ENCODE measurements around the gene CCNI. TPM values are rescaled to one million over a fixed set of nuclear protein-coding genes. Genes with fewer than 3 reads are reported as not detected.
"Not testable (repeated sequence)": the region's sequence is repeated elsewhere in the genome, so short reads cannot be mapped to it uniquely, and the experiment has no call there.

CCNI gene
- total RNA-seq, 1 donor from 2014 or later, result 67.1 TPM

DNA sequence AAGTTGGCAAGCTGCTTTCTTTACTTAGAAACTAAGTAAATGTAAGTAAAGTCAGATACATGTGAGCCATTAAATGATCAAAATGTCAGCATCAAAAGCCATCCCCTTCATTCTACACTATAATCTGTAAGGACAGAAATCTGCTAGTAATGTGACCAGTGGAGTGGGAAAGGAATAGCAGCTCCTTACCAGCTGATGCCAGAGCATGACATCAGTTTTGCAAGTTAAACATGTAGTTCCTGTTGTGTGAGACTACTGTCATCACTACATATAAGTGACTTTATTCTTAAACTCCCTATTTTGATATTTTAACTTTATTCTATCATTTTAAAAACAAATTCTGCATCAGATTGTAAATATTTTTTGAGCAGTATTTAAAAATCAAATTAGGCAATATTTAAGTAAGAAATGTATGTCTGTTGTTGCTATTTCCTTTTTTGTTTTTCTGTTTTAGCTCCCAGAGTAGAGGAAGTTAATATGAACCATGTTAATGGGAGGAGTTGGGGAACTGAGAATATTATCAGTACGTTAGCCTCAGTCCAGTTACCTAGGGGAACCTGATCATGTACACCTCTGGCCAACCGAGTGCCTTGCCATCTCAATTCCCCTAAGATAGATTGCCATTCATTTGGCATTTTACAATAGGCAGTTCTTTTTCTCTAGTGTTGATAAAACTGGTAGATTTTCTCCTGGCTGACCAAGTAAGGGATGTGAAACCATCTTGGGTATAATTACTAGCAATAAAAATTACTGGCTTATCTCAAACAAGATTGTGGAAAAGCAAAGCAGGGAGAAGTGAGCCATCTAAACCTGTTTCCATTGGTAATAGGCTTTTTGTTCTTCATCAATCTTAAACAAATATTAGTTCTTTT, 34.7 kb downstream of the CCNI start:
- no peak for DNase-seq (ENCODE audit: low read depth in 2 of 2)

DNA sequence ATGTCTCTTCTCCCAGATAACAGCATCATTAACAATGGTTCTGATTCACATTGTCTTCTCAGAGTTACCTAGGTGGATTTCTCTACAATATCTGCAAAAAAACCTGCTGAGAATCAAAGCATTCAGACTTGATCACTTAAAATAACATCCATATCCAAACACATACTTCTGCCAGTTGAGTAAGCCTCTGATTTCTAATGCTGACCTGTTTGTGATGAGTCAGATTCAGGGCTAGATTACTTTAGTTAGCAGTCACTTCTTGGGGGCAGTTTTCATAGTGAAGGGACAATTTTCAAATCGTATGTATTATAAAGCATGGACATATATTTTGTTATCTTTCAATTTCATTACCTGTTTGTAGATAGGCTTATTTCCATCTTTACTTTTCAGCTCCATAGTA, 35.5 kb downstream of the CCNI start:
- DNase-seq (ENCODE audit: low read depth in 2 of 2), result peak in 1 of 2 donors; percentile 48

- no peak for DNase-seq (ENCODE audit: low read depth in 2 of 2)
These were observed 36.0 kb downstream of the CCNI start for GRCh38 chr4:77039796-77040195.

DNA sequence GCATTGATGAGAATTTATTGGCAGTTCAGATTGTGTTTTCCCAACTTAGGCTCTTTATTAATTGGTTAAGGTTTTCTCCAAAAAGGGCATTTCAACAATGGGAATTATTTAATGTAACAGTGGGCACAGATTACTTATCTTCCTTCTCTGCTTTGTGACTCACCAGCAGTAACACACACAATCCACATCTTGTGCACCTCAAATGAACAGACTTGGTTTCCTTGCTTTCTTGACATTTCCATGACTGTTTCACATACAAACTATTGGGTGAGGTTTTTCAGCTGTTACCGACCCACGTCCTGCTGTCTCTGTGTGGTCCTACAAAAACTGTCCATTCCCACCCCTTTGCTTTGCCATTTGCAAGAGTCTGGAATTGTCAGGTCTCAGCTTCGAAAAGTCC, 38.1 kb downstream of the CCNI start:
- DNase-seq (ENCODE audit: low read depth in 2 of 2), result no peak

DNA sequence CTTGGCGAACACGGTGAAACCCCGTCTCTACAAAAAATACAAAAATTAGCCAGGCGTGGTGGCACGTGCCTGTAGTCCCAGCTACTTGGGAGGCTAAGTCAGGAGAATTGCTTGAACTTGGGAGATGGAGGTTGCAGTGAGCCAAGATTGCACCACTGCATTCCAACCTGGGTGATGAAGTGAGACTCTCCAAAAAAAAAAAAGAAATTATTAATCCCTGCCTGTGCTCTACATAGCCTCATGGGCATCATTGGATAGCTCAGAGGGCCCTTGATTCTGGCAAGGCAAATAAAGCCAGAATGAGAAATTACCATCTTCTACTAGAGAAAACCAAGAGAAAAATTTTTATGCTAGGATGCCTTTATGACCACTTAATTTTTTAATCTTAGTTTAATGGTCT, 38.6 kb downstream of the CCNI start:
- not testable (repeated sequence) for DNase-seq (ENCODE audit: low read depth in 2 of 2)

DNA sequence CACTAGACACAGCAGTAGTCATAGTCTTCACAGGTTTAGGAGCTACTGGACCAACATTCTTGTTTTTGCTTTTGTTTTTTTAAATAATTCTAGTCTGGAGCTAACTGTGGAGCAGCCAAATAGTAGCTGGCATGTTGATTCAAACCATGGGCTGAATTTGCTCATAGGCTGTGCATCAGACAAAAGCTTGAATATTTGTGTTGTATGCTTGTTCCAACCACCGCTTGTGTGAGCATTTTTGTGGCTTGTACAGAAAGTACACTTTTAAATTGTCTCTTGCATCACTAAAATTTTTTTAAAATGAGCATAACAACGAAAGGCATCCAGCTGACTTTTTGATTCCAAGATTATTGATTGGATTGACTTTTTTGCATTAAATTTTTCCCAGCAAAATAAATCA, 39.6 kb downstream of the CCNI start:
- no peak for DNase-seq (ENCODE audit: low read depth in 2 of 2)

- no peak for DNase-seq (ENCODE audit: low read depth in 2 of 2)
These were observed 40.6 kb downstream of the CCNI start for GRCh38 chr4:77035153-77035552.

DNA sequence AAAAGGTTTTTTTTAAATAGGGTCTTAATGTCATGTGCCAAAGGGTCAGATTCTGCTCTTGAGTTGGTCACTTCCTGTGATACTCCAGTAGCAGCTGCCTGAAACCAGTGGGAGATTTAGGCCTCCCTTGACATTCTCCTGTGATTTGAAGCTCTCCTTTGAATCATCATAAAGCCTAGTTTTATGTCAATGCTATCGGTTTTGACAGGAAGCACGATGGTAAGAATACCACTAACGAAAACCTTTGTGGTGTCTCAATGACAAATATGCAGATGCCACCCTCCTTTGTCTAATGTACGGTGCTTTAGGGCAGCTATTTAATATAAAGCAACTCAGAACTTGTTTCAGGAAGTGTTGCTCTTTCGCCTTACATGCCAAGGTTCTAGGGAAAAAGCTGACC, 44.2 kb downstream of the CCNI start:
- DNase-seq (ENCODE audit: low read depth in 2 of 2), result no peak

DNA sequence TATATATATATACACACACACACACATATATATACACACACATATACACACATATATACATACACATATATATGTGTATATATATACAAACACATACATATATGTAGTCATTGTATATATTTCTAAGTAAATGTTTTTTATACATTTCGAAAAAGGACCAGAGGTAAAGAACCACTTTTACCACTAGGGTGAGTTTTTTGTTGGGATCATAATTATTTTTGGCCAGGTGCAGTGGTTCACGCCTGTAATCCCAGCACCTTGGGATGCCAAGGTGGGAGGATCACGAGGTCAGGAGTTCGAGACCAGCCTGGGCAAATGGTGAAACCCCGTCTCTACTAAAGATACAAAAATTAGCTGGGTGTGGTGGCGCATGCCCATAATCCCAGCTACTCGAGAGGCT, 46.0 kb downstream of the CCNI start:
- not testable (repeated sequence) for DNase-seq (ENCODE audit: low read depth in 2 of 2)

DNA sequence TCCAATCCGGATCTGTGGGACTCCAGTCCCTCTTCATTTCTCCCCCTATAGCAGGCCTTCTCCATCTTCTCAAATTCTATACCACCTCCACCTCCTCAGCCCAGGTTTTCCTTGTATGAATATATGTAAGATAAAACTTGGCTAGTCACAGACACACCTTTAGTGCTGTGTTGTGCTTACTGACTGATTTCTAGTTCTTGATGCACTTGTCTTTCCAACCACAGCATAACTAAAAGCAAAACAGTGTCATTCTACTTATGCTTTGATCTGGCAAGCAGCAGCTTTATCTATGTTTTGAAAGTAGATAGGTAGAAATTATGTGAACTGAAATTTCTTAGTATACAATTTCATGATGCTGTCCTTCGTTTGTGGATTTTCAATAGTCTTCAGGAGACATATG, 47.5 kb downstream of the CCNI start:
- no peak for DNase-seq (ENCODE audit: low read depth in 2 of 2)

DNA sequence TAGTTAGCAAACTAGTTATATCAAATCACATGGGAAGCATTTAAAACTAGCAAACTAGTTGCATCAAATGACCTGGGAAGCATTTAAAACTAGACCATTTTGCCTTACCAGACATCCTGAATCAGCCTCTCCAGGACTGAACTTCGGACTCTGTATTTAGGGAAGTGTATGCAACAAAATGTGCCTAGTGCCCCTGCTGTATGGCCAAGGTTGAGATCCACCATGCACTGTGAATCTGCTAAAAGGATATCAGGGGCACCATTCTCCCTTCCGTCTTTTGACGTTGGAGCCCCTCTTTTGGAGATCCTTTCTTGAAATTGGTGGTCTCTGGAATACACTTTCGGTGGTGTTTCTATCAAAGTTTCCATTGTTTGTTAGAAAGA, 49.5 kb downstream of the CCNI start:
- no peak for DNase-seq (ENCODE audit: low read depth in 2 of 2)

- DNase-seq (ENCODE audit: low read depth in 2 of 2), result no peak
These were observed 50.0 kb downstream of the CCNI start for GRCh38 chr4:77025643-77026321.

DNA sequence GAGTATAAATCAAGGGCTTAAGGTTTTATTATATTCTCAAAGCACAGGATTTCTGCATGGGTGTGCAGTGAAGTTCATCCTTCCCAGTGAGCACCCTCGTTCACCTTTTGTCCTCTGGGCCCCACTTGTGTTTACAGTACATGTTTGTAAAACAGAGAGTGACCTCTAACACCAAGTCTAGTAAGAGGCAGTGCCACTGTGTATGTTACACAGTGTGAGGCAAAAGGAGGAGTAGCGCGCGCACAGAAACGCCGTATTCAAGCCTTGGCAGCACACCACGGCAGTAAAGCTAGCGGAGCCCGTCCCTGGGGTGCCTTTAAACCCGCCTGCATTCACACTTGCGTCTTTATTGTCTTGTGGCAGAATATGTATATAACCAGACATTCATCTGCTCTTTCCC, 51.9 kb downstream of the CCNI start:
- no peak for DNase-seq (ENCODE audit: low read depth in 2 of 2)

DNA sequence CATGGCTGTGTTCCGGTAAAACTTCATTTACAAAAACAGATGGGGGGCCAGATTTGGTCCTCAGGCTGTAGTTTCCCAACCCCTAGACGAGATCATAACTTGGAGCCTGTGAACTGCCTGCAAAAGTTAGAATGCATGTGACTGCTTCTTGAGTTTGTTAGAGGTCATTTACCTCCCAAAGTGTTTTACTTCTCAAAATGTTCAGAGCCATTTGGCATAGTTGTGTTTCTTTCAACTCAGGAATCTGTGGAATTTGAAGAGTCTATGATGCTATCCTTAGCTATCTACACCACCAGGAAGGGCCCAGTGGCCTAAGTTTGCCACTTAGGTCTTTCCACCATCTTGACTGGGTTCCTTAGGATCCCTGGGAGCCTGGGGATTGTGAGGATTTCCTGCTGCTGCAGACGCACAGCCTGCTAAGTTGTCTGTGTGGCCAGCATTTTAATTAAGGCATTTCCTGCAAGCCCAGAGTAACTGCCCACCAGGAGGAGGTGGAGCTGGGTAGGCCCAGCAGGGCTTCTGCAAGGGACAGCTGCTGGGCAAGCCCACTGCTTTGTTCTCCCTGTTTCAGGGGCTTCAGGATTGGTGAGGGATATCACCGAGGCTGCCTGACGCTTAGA, 53.1 kb downstream of the CCNI start:
- peak in 1 of 2 donors; percentile 53 for DNase-seq (ENCODE audit: low read depth in 2 of 2)

DNA sequence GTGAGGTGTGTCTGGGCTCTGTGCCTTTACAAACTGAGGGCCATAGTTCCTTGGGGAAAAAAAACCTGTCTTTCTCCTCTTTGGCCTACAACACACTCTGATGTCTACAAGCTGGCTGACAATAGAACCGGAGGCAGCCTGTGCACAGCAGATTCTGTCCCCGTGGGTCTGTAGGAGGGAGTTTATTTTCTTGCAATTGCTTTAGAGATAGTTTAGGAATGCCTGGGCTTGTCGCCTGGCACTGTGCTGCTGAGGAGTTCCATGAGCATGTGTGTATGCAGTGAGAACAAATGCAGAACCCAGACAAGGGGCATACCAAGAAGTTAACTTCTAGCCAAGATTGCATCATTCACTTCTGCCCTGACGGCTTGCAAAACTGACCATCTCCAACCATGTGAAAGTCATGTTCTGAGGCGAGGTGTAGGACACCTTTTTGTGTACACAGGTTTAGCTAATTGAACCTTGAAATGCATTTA, 54.1 kb downstream of the CCNI start:
- DNase-seq (ENCODE audit: low read depth in 2 of 2), result no peak

DNA sequence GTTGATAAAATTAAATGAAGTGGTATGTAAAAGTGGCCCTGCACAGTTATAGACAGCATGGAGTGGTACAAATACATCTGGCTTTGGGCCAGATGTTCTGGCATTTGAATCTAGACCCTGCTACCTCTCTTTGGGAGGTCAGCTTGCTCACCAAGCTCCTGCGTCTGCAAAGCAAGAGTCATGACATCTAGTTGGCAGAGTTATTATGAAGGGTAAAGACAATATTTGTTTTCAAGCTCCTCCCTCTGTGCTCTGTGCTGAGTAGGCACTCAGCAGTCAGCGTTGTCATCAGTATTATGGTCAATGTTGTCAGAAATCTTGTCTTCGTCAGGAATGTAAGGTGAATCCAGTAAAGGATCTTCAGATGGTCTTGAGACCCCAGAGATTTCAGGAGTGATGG, 55.8 kb downstream of the CCNI start:
- no peak for DNase-seq (ENCODE audit: low read depth in 2 of 2)

- no peak for DNase-seq (ENCODE audit: low read depth in 2 of 2)
These were observed 60.4 kb downstream of the CCNI start for GRCh38 chr4:77015390-77015789.

DNA sequence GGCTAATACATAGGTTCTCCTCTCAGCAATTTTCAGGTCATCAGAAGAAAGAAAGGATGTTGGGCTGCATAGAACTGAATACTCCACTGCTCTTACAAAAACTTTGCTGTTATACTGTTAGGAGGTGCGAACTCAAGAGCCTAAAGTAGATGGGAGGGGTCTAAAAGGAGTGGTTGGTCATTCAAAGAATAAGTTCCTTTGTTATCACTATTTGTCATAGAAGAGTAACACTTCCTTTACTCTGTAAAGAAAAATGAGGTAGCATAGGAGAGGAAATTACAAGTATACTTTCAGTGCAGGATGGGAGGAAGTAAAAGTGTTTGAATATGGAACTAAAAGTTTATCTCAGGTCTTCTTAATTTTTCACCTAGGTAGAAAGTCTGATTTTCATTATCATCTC, 61.5 kb downstream of the CCNI start:
- peak in 1 of 2 donors; percentile 53 for DNase-seq (ENCODE audit: low read depth in 2 of 2)

GRCh38 chr4:77012726-77013125, 63.1 kb downstream of the CCNI start:
- no peak for DNase-seq (ENCODE audit: low read depth in 2 of 2)

GRCh38 chr4:77010841-77011354, 64.9 kb downstream of the CCNI start:
- DNase-seq (ENCODE audit: low read depth in 2 of 2), result peak in 1 of 2 donors; percentile 74

DNA sequence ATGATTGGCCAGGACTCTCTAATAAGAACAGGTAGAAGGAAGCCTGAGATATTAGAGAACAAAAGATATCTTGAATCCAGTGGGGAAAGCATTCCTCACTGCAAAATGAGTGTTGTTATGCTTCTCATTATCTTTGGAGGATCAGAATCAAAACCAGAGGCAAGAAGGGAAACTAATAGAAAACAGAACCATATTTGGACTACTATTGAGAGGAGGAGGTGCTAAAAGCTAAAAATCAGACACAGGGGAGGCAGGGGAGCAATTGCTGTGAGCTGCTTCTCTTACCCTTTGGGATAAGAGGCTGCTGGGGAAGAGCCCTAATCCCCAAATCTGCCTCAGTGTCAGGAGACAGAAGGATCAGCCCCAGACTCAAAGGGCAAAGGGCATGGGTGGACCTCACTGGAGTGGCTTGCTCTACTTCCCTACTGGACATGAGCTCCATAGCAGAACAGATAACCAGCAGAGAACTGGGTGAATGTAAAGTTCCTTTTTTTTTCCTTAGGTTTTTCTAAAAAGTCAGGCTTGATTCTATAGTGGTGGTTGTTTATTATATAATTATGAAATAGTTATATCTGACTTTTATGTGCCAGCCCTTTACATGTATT, 66.2 kb downstream of the CCNI start:
- DNase-seq (ENCODE audit: low read depth in 2 of 2), result no peak
